DND-41 (cell line): ENCODE measurements around the gene SYNC.
"Not testable (repeated sequence)": the region's sequence is repeated elsewhere in the genome, so short reads cannot be mapped to it uniquely, and the experiment has no call there.

Experiments
- ATAC-seq: fragments of 200-7000 bp; cut with Tn5 transposase; 3 replicates; pipeline ENCODE4 v1.9.1; 2021; ENCODE audit warnings: low read depth; ENCODE audit not compliant: insufficient read depth
- DNase-seq: peaks from one replicate; pipeline ENCODE4 v3.0.0-alpha.2; 2020
- H2AFZ ChIP-seq: 2 replicates; pipeline ENCODE4 v1.6.0; 2012; ENCODE audit warnings: low read depth, low read length
- H3K27ac ChIP-seq: 2 replicates; pipeline ENCODE4 v1.5.1; 2012; ENCODE audit warnings: low read length, inconsistent platforms
- H3K27me3 ChIP-seq: fragments of 200-600 bp; sonication (generic); 2 replicates; pipeline ENCODE4 v1.6.0; 2012; ENCODE audit warnings: low read length, mild to moderate bottlenecking, inconsistent platforms; ENCODE audit not compliant: insufficient read depth, poor library complexity
- H3K36me3 ChIP-seq: 2 replicates; pipeline ENCODE4 v1.5.1; 2012; ENCODE audit warnings: low read length, inconsistent platforms; ENCODE audit not compliant: insufficient read depth
- H3K4me1 ChIP-seq: 2 replicates; pipeline ENCODE4 v1.5.1; 2012; ENCODE audit warnings: mild to moderate bottlenecking, low read length; ENCODE audit not compliant: insufficient read depth
- H3K4me2 ChIP-seq: 2 replicates; pipeline ENCODE4 v1.6.0; 2012; ENCODE audit warnings: mild to moderate bottlenecking, moderate library complexity, low read length, inconsistent platforms; ENCODE audit not compliant: insufficient read depth
- H3K4me3 ChIP-seq, 2 experiments: fragments of 200-600 bp in 1 of 2; shearing (Covaris generic) in 1 of 2; 2 replicates each; pipeline ENCODE4 v1.5.1; 2012 to 2016; ENCODE audit warnings: inconsistent platforms in 2 of 2, low read length in 2 of 2, mild to moderate bottlenecking in 2 of 2, low read depth in 1 of 2, moderate library complexity in 1 of 2
- H3K79me2 ChIP-seq: 2 replicates; pipeline ENCODE4 v1.6.0; 2012; ENCODE audit warnings: low read length, inconsistent platforms; ENCODE audit not compliant: insufficient read depth
- H3K9ac ChIP-seq: 2 replicates; pipeline ENCODE4 v1.6.0; 2012; ENCODE audit warnings: low read depth, mild to moderate bottlenecking, inconsistent platforms, low read length, moderate library complexity
- H3K9me3 ChIP-seq: 2 replicates; pipeline ENCODE4 v1.5.1; 2012; ENCODE audit warnings: low read length, moderate library complexity, mild to moderate bottlenecking, inconsistent platforms; ENCODE audit not compliant: insufficient read depth, severe bottlenecking
- H4K20me1 ChIP-seq: 2 replicates; pipeline ENCODE4 v1.6.0; 2012; ENCODE audit warnings: low read length; ENCODE audit not compliant: insufficient read depth
- CTCF ChIP-seq: IDR thresholded peaks from 2 replicates; pipeline ENCODE4 v1.5.1; 2012; ENCODE audit warnings: borderline replicate concordance, low read length, moderate library complexity, mild to moderate bottlenecking; ENCODE audit not compliant: poor library complexity, severe bottlenecking; ENCODE audit errors: extremely low read depth
- EZH2 ChIP-seq: IDR thresholded peaks from 3 replicates; pipeline ENCODE4 v1.6.1; 2012; ENCODE audit warnings: borderline replicate concordance, low read depth, mild to moderate bottlenecking, moderate library complexity, low read length, inconsistent platforms; ENCODE audit not compliant: severe bottlenecking

SYNC gene

GRCh38 chr1:32701951-32702598 lies 495 bp downstream of the SYNC start:
- Histone ChIP-seq H3K36me3 (no peaks in the 10 kb centered on the region), H3K27ac (no peak overlapping the region), H3K9ac (no peak overlapping the region), H2AFZ (no peak overlapping the region), H3K79me2 (no peaks in the 10 kb centered on the region), H3K27me3 (no peaks in the 10 kb centered on the region), H3K9me3 (no peaks in the 10 kb centered on the region), H3K4me3 (no peak overlapping the region), H3K4me1 (no peaks in the 10 kb centered on the region), H3K4me2 (no peak overlapping the region), H4K20me1 (no peaks in the 10 kb centered on the region)
- no peak for DNase-seq
- TF ChIP-seq CTCF (no peak), EZH2 (no peak)
- no peak for ATAC-seq

- no peaks in the 10 kb centered on the region for H3K36me3 ChIP-seq
- no peaks in the 10 kb centered on the region for H3K4me1 ChIP-seq
- ATAC-seq (no peak), DNase-seq (no peak)
- no peak overlapping the region for H3K4me2 ChIP-seq
- TF ChIP-seq EZH2, result no peak
- TF ChIP-seq CTCF, result no peak
- H3K9me3 ChIP-seq, result no peaks in the 10 kb centered on the region
- no peaks in the 10 kb centered on the region for H4K20me1 ChIP-seq
- H3K4me3 ChIP-seq, result no peak overlapping the region
- H3K79me2 ChIP-seq, result no peaks in the 10 kb centered on the region
- H3K27me3 ChIP-seq, result no peaks in the 10 kb centered on the region
- no peak overlapping the region for H3K9ac ChIP-seq
- H3K27ac ChIP-seq, result no peak overlapping the region
- H2AFZ ChIP-seq, result no peak overlapping the region
Observed at GRCh38 chr1:32701421-32701911, 1.1 kb downstream of the SYNC start.

- not testable (repeated sequence) for H3K9me3 ChIP-seq, H4K20me1 ChIP-seq, H3K27ac ChIP-seq, ATAC-seq, H3K79me2 ChIP-seq, H3K4me2 ChIP-seq, DNase-seq, H3K4me3 ChIP-seq, H3K36me3 ChIP-seq, H3K4me1 ChIP-seq, H2AFZ ChIP-seq, H3K9ac ChIP-seq, H3K27me3 ChIP-seq
Observed at GRCh38 chr1:32696996-32697395, 5.6 kb downstream of the SYNC start.

- Histone ChIP-seq H3K4me1 (no peaks in the 10 kb centered on the region), H3K4me2 (no peak overlapping the region), H3K4me3 (no peak overlapping the region), H3K27ac (no peak overlapping the region), H3K9me3 (no peaks in the 10 kb centered on the region), H3K36me3 (no peaks in the 10 kb centered on the region), H4K20me1 (no peaks in the 10 kb centered on the region), H3K9ac (no peak overlapping the region), H2AFZ (no peak overlapping the region), H3K79me2 (no peaks in the 10 kb centered on the region), H3K27me3 (no peaks in the 10 kb centered on the region)
- no peak for DNase-seq
- TF ChIP-seq CTCF, result no peak
- TF ChIP-seq EZH2, result no peak
- no peak for ATAC-seq
Observed at GRCh38 chr1:32696041-32696440, 6.5 kb downstream of the SYNC start.
